ENCODE measurements around the gene LCMT1.
"Not testable (repeated sequence)": the region's sequence is repeated elsewhere in the genome, so short reads cannot be mapped to it uniquely, and the experiment has no call there.

Gene LCMT1

GRCh38 chr16:25141648-25142047 lies 30.1 kb downstream of the LCMT1 start:
- no peak for DNase-seq (ENCODE audit: low spot score)

GRCh38 chr16:25143928-25144327 lies 32.4 kb downstream of the LCMT1 start:
- DNase-seq (ENCODE audit: low spot score): no peak

- peak; percentile 76 for DNase-seq (ENCODE audit: low spot score)
Observed at GRCh38 chr16:25148568-25149215, 37.1 kb downstream of the LCMT1 start.

- no peak for DNase-seq (ENCODE audit: low spot score)
Observed at GRCh38 chr16:25151996-25152395, 40.5 kb downstream of the LCMT1 start.

- no peak for DNase-seq (ENCODE audit: low spot score)
Observed at GRCh38 chr16:25155553-25156460, 44.3 kb downstream of the LCMT1 start.

GRCh38 chr16:25157271-25157875 lies 45.8 kb downstream of the LCMT1 start:
- no peak for DNase-seq (ENCODE audit: low spot score)

GRCh38 chr16:25158401-25158800 lies 46.9 kb downstream of the LCMT1 start:
- no peak for DNase-seq (ENCODE audit: low spot score)

GRCh38 chr16:25161753-25162367 lies 50.3 kb downstream of the LCMT1 start:
- no peak for DNase-seq (ENCODE audit: low spot score)

GRCh38 chr16:25163683-25164082 lies 52.1 kb downstream of the LCMT1 start:
- DNase-seq (ENCODE audit: low spot score): no peak

- no peak for DNase-seq (ENCODE audit: low spot score)
Observed at GRCh38 chr16:25165284-25165683, 53.7 kb downstream of the LCMT1 start.

GRCh38 chr16:25167920-25168319 lies 56.4 kb downstream of the LCMT1 start:
- DNase-seq (ENCODE audit: low spot score): not testable (repeated sequence)

- no peak for DNase-seq (ENCODE audit: low spot score)
Observed at GRCh38 chr16:25171390-25171789, 59.8 kb downstream of the LCMT1 start.

- no peak for DNase-seq (ENCODE audit: low spot score)
Observed at GRCh38 chr16:25172831-25173230, 61.3 kb downstream of the LCMT1 start.

- DNase-seq (ENCODE audit: low spot score): no peak
Observed at GRCh38 chr16:25174285-25174684, 62.7 kb downstream of the LCMT1 start.

GRCh38 chr16:25176136-25176535 lies 64.6 kb downstream of the LCMT1 start:
- no peak for DNase-seq (ENCODE audit: low spot score)

GRCh38 chr16:25177512-25177830 lies 65.9 kb downstream of the LCMT1 start:
- DNase-seq (ENCODE audit: low spot score): no peak

- no peak for DNase-seq (ENCODE audit: low spot score)
Observed at GRCh38 chr16:25177831-25178688, 66.5 kb downstream of the LCMT1 start.

GRCh38 chr16:25181236-25181635 lies 69.7 kb downstream of the LCMT1 start:
- DNase-seq (ENCODE audit: low spot score): not testable (repeated sequence)

GRCh38 chr16:25184771-25185170 lies 73.2 kb downstream of the LCMT1 start:
- DNase-seq (ENCODE audit: low spot score): no peak

GRCh38 chr16:25187491-25187795 lies 75.9 kb downstream of the LCMT1 start:
- DNase-seq (ENCODE audit: low spot score): no peak

GRCh38 chr16:25189305-25189704 lies 77.8 kb downstream of the LCMT1 start:
- DNase-seq (ENCODE audit: low spot score): no peak

Measured in SK-N-DZ (cell line).